Thoracic aorta (tissue), 2 donors: ENCODE results near the gene ARID3C. TPM values are rescaled to one million over a fixed set of nuclear protein-coding genes. Genes with fewer than 3 reads are reported as not detected.
A peak's percentile ranks its signal among the peaks of the same experiment; 100 is the strongest.
"Not testable (repeated sequence)": the region's sequence is repeated elsewhere in the genome, so short reads cannot be mapped to it uniquely, and the experiment has no call there.

ENCODE experiments used
- ATAC-seq: fragments of 150-250 bp; one replicate; pipeline ENCODE4 v1.8.0; 2017; ENCODE audit warnings: low read depth; ENCODE audit not compliant: insufficient number of reproducible peaks, low FRiP score
- DNase-seq: peaks from one replicate; pipeline ENCODE4 v3.0.0-alpha.2; 2020; ENCODE audit warnings: low spot score
- H3K27ac ChIP-seq, 2 donors: fragments of 200-600 bp; sonication (generic); 1 replicate in 1 of 2; 2 replicates in 1 of 2; pipeline ENCODE4 v1.5.1; 2016; ENCODE audit warnings: mild to moderate bottlenecking in 2 of 2, moderate library complexity in 2 of 2
- H3K27me3 ChIP-seq: fragments of 200-600 bp; sonication (generic); replicated peaks from 2 replicates; pipeline ENCODE4 v1.6.0; 2016; ENCODE audit warnings: mild to moderate bottlenecking; ENCODE audit not compliant: insufficient read depth
- H3K36me3 ChIP-seq: fragments of 200-600 bp; sonication (generic); one replicate; pipeline ENCODE4 v1.5.1; 2016
- H3K4me1 ChIP-seq, 2 donors: fragments of 200-600 bp; sonication (generic); 1 replicate in 1 of 2; 2 replicates in 1 of 2; pipeline versions ENCODE4 v1.5.1 to v1.6.0; 2016; ENCODE audit warnings: low read depth in 2 of 2, mild to moderate bottlenecking in 1 of 2; ENCODE audit not compliant: control insufficient read depth in 1 of 2
- H3K4me3 ChIP-seq: fragments of 200-600 bp; sonication (generic); 2 replicates; pipeline ENCODE4 v1.5.1; 2016; ENCODE audit warnings: mild to moderate bottlenecking
- H3K9me3 ChIP-seq: fragments of 200-600 bp; sonication (generic); 2 replicates; pipeline ENCODE4 v1.5.1; 2016
- CTCF ChIP-seq: fragments of 200-600 bp; sonication (generic); IDR thresholded peaks from one replicate; pipeline ENCODE4 v1.5.1; 2019; ENCODE audit warnings: antibody characterized with exemption
- total RNA-seq, 2 donors: library from RNA; depleted of rRNA; stranded (reverse); fragments of >200 nt; gene quantifications; one replicate each; pipeline versions ENCODE4 v1.1.0 to v1.2.3, GENCODE V29; 2016

The ARID3C gene
- total RNA-seq, 2 donors from 2014 or later = not detected

GRCh38 chr9:34647084-34647403, 18.2 kb upstream of the ARID3C start:
- no peak for TF ChIP-seq CTCF
- H3K27me3 ChIP-seq = no peaks in the 10 kb centered on the region
- H3K27ac ChIP-seq = peak overlapping the region; percentile 79 to 80
- peaks cover 16% of the 10 kb centered on the region for H3K36me3 ChIP-seq
- H3K4me3 ChIP-seq = peak overlapping the region; percentile 79
- ATAC-seq (no peak), DNase-seq (no peak)
- peaks cover 18 to 40% of the 10 kb centered on the region in 2 donors for H3K4me1 ChIP-seq
- no peaks in the 10 kb centered on the region for H3K9me3 ChIP-seq

GRCh38 chr9:34646211-34647083, 17.6 kb upstream of the ARID3C start, which contains the start of gene GALT:
TSS of gene GALT (plus strand) at chr9:34646675. CDS start at chr9:34646705, 30 bp downstream.
- Histone ChIP-seq H3K9me3 (no peaks in the 10 kb centered on the region), H3K4me3 (peak within 1 kb of the TSS; percentile 79)
- ATAC-seq = peak; percentile 62

GRCh38 chr9:34644766-34645314, 16.0 kb upstream of the ARID3C start:
- H3K4me1 ChIP-seq = peaks cover 12 to 26% of the 10 kb centered on the region in 2 donors
- no peak for TF ChIP-seq CTCF
- no peak overlapping the region for H3K4me3 ChIP-seq
- ATAC-seq (no peak), DNase-seq (no peak)
- no peak overlapping the region for H3K27ac ChIP-seq
- H3K9me3 ChIP-seq = no peaks in the 10 kb centered on the region
- H3K36me3 ChIP-seq = peaks cover 15% of the 10 kb centered on the region
- H3K27me3 ChIP-seq = no peaks in the 10 kb centered on the region

More at GRCh38 chr9:34646211-34647083, 17.6 kb upstream of the ARID3C start, which contains the start of gene GALT:
- peak; percentile 23 for TF ChIP-seq CTCF
- Histone ChIP-seq H3K27ac (peak within 1 kb of the TSS; percentile 79 to 80), H3K36me3 (peaks cover 16% of the 10 kb centered on the region), H3K27me3 (no peaks in the 10 kb centered on the region), H3K4me1 (peaks cover 16 to 35% of the 10 kb centered on the region in 2 donors)
- DNase-seq = peak; percentile 89

GRCh38 chr9:34642679-34643078, 13.8 kb upstream of the ARID3C start:
- H3K27ac ChIP-seq = no peak overlapping the region
- ATAC-seq (no peak), DNase-seq (no peak)
- TF ChIP-seq CTCF = no peak
- peaks cover 11 to 18% of the 10 kb centered on the region in 2 donors for H3K4me1 ChIP-seq
- H3K4me3 ChIP-seq = no peak overlapping the region
- no peaks in the 10 kb centered on the region for H3K36me3 ChIP-seq
- H3K9me3 ChIP-seq = no peaks in the 10 kb centered on the region
- H3K27me3 ChIP-seq = no peaks in the 10 kb centered on the region

- not testable (repeated sequence) for H3K27me3 ChIP-seq, DNase-seq, H3K4me3 ChIP-seq, H3K36me3 ChIP-seq, H3K9me3 ChIP-seq, H3K27ac ChIP-seq, ATAC-seq
- peaks cover 11 to 27% of the 10 kb centered on the region in 2 donors for H3K4me1 ChIP-seq
Observed at GRCh38 chr9:34639322-34639721, 10.5 kb upstream of the ARID3C start.
